Endothelial cell (in vitro differentiated cells): ENCODE data around the gene CDH20. TPM values are rescaled to one million over a fixed set of nuclear protein-coding genes. Genes with fewer than 3 reads are reported as not detected.
A peak's percentile ranks its signal among the peaks of the same experiment; 100 is the strongest.

Source experiments
- DNase-seq: peaks from one replicate; pipeline ENCODE4 v3.0.0; 2021; ENCODE audit warnings: low spot score
- H3K27ac Mint-ChIP-seq: one replicate; pipeline ENCODE4 v1.8.0; 2021; ENCODE audit warnings: mixed read lengths, inconsistent platforms; ENCODE audit not compliant: unreplicated experiment
- H3K27me3 Mint-ChIP-seq: one replicate; pipeline ENCODE4 v1.8.0; 2021; ENCODE audit warnings: mild to moderate bottlenecking, moderate library complexity, mixed read lengths, inconsistent platforms; ENCODE audit not compliant: unreplicated experiment
- H3K36me3 Mint-ChIP-seq: one replicate; pipeline ENCODE4 v1.8.0; 2021; ENCODE audit warnings: mild to moderate bottlenecking, low read depth, mixed read lengths, inconsistent platforms; ENCODE audit not compliant: unreplicated experiment
- H3K4me1 Mint-ChIP-seq: one replicate; pipeline ENCODE4 v1.8.0; 2021; ENCODE audit warnings: mild to moderate bottlenecking, mixed read lengths, inconsistent platforms; ENCODE audit not compliant: unreplicated experiment
- H3K4me3 Mint-ChIP-seq: one replicate; pipeline ENCODE4 v1.8.0; 2021; ENCODE audit warnings: mild to moderate bottlenecking, mixed read lengths, inconsistent platforms; ENCODE audit not compliant: unreplicated experiment
- H3K9me3 Mint-ChIP-seq: one replicate; pipeline ENCODE4 v1.8.0; 2021; ENCODE audit warnings: mixed read lengths, inconsistent platforms; ENCODE audit not compliant: unreplicated experiment
- total RNA-seq: library from RNA; stranded (reverse); fragmentation: NEBNext Ultra II Directional; extraction: Animal tissue kit (Norgen Biotek cat#: 25700); gene quantifications from one replicate; pipeline ENCODE4 v1.2.1, GENCODE V29; 2021; ENCODE audit not compliant: unreplicated experiment
- TF ChIP-seq, protein P1 (sequence below): fragments of 200-600 bp; sonication (generic); IDR thresholded peaks from one replicate; pipeline ENCODE4 v1.5.0; 2021; ENCODE audit warnings: antibody characterized with exemption; ENCODE audit not compliant: unreplicated experiment

Gene CDH20
- total RNA-seq, 1 donor from 2014 or later: not detected

GRCh38 chr18:61580046-61580445 is 246.8 kb downstream of the CDH20 start:
- Mint-ChIP-seq H3K36me3 (no peaks in the 10 kb centered on the region), H3K27me3 (peaks cover 4% of the 10 kb centered on the region), H3K27ac (no peak overlapping the region), H3K4me3 (no peak overlapping the region), H3K9me3 (no peaks in the 10 kb centered on the region), H3K4me1 (peaks cover 10% of the 10 kb centered on the region)
- no peak for DNase-seq
- TF ChIP-seq, protein P1, sequence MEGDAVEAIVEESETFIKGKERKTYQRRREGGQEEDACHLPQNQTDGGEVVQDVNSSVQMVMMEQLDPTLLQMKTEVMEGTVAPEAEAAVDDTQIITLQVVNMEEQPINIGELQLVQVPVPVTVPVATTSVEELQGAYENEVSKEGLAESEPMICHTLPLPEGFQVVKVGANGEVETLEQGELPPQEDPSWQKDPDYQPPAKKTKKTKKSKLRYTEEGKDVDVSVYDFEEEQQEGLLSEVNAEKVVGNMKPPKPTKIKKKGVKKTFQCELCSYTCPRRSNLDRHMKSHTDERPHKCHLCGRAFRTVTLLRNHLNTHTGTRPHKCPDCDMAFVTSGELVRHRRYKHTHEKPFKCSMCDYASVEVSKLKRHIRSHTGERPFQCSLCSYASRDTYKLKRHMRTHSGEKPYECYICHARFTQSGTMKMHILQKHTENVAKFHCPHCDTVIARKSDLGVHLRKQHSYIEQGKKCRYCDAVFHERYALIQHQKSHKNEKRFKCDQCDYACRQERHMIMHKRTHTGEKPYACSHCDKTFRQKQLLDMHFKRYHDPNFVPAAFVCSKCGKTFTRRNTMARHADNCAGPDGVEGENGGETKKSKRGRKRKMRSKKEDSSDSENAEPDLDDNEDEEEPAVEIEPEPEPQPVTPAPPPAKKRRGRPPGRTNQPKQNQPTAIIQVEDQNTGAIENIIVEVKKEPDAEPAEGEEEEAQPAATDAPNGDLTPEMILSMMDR: no peak

GRCh38 chr18:61581578-61582201 is 248.5 kb downstream of the CDH20 start:
- peaks cover 10% of the 10 kb centered on the region for H3K4me1 Mint-ChIP-seq
- peak; percentile 90 for DNase-seq
- peak overlapping the region; percentile 56 for H3K4me3 Mint-ChIP-seq
- peaks cover 4% of the 10 kb centered on the region for H3K27me3 Mint-ChIP-seq
- H3K36me3 Mint-ChIP-seq: no peaks in the 10 kb centered on the region
- H3K27ac Mint-ChIP-seq: peak overlapping the region; percentile 59
- no peaks in the 10 kb centered on the region for H3K9me3 Mint-ChIP-seq
- TF ChIP-seq, protein P1: peak; percentile 99

- Mint-ChIP-seq H3K4me3 (peak overlapping the region; percentile 56), H3K36me3 (no peaks in the 10 kb centered on the region), H3K4me1 (peaks cover 10% of the 10 kb centered on the region), H3K27me3 (peaks cover 4% of the 10 kb centered on the region), H3K27ac (no peak overlapping the region), H3K9me3 (no peaks in the 10 kb centered on the region)
- no peak for DNase-seq
- TF ChIP-seq, protein P1: peak; percentile 48
These were observed 249.0 kb downstream of the CDH20 start for GRCh38 chr18:61582202-61582710.

DNA sequence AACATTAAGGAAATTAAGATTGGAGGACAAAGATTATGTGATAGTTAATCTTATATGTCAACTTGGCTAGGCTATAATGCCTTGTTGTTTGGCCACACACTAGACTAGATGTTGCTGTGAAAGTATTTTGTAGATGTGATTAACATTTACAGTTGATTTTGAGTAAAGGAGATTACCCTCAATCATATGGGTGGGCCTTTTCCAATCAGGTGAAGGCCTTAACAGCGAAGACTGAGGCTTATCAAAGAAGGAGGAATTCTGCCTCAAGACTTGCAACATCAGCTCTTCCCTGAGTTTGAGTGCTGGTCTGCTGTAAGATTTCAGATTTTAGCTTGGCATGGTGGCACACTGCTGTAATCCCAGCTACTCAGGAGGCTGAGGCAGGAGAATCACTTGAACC is 250.3 kb downstream of the CDH20 start:
- no peak overlapping the region for H3K27ac Mint-ChIP-seq
- no peaks in the 10 kb centered on the region for H3K36me3 Mint-ChIP-seq
- no peak for DNase-seq
- TF ChIP-seq, protein P1: no peak
- H3K4me3 Mint-ChIP-seq: no peak overlapping the region
- peaks cover 10% of the 10 kb centered on the region for H3K4me1 Mint-ChIP-seq
- no peaks in the 10 kb centered on the region for H3K9me3 Mint-ChIP-seq
- peaks cover 4% of the 10 kb centered on the region for H3K27me3 Mint-ChIP-seq

GRCh38 chr18:61587865-61588264 is 254.6 kb downstream of the CDH20 start:
- TF ChIP-seq, protein P1: no peak
- no peak for DNase-seq
- Mint-ChIP-seq H3K4me1 (no peaks in the 10 kb centered on the region), H3K36me3 (no peaks in the 10 kb centered on the region), H3K27ac (no peak overlapping the region), H3K9me3 (no peaks in the 10 kb centered on the region), H3K27me3 (peaks cover 1% of the 10 kb centered on the region), H3K4me3 (no peak overlapping the region)
